ENCODE measurements around the gene TRAFD1.

DNA sequence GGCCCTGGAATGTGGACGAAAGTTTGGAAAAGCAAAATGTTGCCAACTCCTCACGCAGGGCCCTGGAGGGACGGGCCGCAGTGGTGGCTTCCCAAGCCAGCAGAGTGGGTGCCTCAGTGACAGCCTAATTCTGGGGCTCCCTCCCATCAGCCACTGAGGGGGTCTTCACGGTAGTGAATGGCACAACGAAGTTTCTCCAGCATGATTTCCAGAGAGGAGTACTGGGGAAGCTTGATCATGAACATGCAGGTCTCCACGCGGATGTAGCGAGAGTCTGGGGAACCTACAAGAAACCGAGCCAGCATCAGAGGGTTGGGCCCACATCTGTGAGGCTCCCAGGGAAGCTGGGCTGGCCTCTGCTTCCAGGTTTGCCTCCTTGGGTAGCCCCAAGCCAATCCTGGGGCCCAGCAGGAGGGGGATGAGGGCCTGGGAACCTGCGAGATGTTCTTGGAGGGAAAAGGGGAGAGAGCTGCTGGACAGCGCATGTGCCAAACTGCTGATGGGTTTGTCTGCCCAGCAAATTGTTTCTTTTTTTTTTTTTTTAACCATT, 37.0 kb downstream of the TRAFD1 start:
- no peak for TF ChIP-seq CTCF (IDR thresholded peaks at IDR 0.05)
- no peak for TF ChIP-seq EP300 (IDR thresholded peaks at IDR 0.05)
